Measurements from ENCODE around the gene NPPA.

NPPA gene

DNA sequence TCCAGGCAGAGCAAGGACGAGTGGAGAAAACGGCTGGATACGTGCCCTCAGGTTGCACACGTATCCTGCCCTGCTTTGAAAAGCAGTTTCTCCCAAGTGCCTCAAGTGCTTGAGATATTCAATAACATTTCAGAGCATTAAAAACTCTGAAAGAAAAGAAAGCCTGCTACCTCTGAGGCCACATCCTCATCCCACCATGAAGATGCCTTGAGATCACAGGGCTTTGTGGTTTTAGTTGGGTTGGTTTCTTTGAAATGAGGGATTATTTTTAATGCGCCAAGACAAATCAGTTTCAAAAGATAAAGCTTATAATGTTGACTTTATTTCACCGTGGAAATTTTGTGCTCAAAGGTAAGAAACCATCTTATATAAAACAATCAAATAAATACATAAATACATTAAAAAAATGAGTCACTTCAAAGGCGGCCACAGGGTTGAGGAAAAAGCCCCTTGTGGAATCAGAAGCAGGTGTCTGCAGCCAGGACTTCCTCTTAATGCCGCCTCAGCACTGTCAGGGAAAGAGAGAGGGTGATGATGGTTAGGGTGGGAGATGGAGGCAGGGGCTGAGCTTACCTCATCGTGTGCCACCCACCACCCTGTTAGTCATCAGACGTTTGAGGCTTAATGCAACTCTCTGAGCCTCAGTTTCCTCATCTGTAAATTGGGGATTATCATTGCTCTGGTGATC is 9.7 kb upstream of the NPPA start:
- TF ChIP-seq, protein P1, sequence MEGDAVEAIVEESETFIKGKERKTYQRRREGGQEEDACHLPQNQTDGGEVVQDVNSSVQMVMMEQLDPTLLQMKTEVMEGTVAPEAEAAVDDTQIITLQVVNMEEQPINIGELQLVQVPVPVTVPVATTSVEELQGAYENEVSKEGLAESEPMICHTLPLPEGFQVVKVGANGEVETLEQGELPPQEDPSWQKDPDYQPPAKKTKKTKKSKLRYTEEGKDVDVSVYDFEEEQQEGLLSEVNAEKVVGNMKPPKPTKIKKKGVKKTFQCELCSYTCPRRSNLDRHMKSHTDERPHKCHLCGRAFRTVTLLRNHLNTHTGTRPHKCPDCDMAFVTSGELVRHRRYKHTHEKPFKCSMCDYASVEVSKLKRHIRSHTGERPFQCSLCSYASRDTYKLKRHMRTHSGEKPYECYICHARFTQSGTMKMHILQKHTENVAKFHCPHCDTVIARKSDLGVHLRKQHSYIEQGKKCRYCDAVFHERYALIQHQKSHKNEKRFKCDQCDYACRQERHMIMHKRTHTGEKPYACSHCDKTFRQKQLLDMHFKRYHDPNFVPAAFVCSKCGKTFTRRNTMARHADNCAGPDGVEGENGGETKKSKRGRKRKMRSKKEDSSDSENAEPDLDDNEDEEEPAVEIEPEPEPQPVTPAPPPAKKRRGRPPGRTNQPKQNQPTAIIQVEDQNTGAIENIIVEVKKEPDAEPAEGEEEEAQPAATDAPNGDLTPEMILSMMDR (conservative IDR thresholded peaks at IDR 0.05; ENCODE audit: control insufficient read depth, insufficient read depth, low read depth, low read length) = no peak
- H3K4me3 ChIP-seq (ENCODE audit: control insufficient read depth, low read depth, low read length) = no peak overlapping the region
- DNase-seq (ENCODE audit: low read depth) = no peak

DNA sequence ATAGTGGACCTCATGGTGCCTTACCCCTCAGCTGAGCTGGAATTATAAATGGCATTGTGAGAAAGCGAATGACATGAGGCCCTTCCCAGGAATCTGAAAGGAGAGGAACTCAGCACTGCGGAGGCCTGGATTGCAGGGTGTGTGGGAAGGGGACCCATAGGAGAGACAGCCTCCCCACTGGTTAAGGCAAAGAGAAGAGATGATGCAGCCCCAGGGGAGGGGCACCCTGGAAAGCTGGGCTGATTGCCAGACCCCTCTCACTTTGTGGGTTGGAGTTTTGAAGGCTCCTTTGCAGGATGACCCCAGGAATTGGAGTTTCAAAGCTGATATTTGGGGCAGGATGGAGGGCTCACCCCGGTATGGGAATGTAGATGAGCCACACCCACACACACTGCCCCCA is 9.1 kb upstream of the NPPA start:
- no peak for DNase-seq (ENCODE audit: low read depth)
- TF ChIP-seq, protein P1 (conservative IDR thresholded peaks at IDR 0.05; ENCODE audit: control insufficient read depth, insufficient read depth, low read depth, low read length) = no peak
- no peak overlapping the region for H3K4me3 ChIP-seq (ENCODE audit: control insufficient read depth, low read depth, low read length)

DNA sequence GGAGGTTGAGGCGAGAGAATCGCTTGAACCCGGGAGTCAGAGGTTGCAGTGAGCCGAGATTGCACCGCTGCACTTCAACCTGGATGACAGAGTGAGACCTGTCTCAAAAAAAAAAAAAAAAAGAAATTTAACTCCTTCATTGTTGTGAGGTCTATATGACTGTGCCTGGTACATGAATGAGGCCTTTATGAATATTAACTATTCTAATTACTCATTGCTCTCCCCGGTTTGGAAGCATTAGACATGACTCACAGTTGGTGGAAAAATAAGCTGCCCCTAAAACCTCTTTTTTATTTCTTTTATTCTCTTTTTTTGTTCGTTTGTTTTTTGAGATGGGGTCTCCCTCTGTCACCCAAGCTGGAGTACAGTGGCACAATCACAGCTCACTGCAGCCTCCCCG is 7.8 kb upstream of the NPPA start:
- H3K4me3 ChIP-seq (ENCODE audit: control insufficient read depth, low read depth, low read length) = no peak overlapping the region
- TF ChIP-seq, protein P1 (conservative IDR thresholded peaks at IDR 0.05; ENCODE audit: control insufficient read depth, insufficient read depth, low read depth, low read length) = no peak
- DNase-seq (ENCODE audit: low read depth) = no peak

DNA sequence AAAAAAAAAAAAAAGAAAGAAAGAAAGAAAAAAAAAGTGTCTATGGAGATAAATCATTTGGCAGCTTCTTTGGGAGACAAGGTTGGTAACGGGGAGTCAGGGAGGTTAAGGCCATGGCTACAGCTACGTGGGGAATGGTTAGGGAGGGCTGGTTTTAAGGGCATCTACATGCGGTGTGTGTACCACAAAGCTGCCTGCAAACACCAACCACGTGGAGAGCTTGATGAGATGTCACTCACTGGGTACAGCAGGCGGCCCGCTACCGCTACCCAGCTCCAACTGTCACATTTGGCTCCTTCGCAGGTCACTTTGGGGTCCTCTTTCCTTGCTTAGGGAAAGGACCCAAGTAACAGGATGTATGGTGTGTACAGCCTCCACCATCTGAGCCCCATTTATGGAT is 6.9 kb upstream of the NPPA start:
- no peak overlapping the region for H3K4me3 ChIP-seq (ENCODE audit: control insufficient read depth, low read depth, low read length)
- TF ChIP-seq, protein P1 (conservative IDR thresholded peaks at IDR 0.05; ENCODE audit: control insufficient read depth, insufficient read depth, low read depth, low read length) = no peak
- no peak for DNase-seq (ENCODE audit: low read depth)

DNA sequence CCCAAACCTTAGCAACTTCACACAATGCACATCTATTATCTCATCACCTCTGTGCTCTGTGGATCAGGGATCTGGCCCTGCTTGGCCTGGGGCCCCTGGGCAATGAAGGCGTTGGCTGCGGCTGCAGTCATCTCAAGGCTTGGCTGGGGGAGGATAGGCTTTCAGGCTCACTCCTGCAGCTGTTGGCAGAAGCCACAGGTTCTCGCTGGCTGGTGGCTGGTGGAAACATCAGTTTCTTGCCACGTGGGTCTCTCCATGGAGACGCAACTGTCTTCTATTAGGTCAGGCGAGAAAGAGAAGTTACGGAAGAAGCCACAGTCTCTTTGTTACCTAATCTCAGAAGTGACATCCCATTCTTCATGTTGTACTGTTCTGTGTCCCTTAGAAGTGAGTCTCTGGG is 3.6 kb upstream of the NPPA start:
- TF ChIP-seq, protein P1 (conservative IDR thresholded peaks at IDR 0.05; ENCODE audit: control insufficient read depth, insufficient read depth, low read depth, low read length) = no peak
- H3K4me3 ChIP-seq (ENCODE audit: control insufficient read depth, low read depth, low read length) = no peak overlapping the region
- DNase-seq (ENCODE audit: low read depth) = peak; percentile 18

DNA sequence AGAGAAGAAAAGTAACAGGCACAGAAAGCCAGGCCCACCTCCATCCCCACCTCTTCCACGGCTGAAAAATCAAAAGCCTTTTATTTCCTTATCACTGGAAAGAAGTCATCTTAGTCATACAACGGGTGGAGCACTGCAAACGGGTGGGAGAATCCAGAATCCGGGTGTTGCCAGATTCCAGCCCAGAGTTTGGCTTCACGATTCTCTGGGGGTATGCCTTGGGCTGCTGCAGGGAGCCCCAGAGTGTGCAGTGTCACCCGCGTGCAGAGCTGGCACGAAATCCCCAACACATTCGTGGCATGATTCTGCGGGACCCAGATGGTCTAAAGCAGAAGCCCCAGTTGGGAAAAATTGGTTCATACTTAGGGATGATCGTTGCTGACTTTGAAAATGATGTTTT is 2.6 kb upstream of the NPPA start:
- no peak for DNase-seq (ENCODE audit: low read depth)
- TF ChIP-seq, protein P1 (conservative IDR thresholded peaks at IDR 0.05; ENCODE audit: control insufficient read depth, insufficient read depth, low read depth, low read length) = no peak
- H3K4me3 ChIP-seq (ENCODE audit: control insufficient read depth, low read depth, low read length) = no peak overlapping the region

DNA sequence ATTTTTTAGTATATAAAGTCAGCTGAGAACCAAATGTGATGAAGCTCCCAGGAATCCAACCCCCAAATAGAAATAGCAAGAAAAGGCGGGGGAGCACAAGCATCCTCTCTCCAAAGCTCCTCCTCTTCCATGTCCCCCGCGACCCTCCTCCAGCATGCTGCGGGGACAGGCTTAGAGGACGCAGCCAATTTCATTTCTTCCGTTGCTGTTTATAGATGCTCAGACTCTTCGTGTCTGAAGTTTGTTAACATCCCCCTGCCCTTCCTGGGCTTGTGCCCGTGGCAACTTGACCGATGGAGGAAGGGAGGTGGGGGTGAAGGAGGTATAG is 754 bp upstream of the NPPA start:
- TF ChIP-seq, protein P1 (conservative IDR thresholded peaks at IDR 0.05; ENCODE audit: control insufficient read depth, insufficient read depth, low read depth, low read length) = no peak
- DNase-seq (ENCODE audit: low read depth) = no peak
- no peak overlapping the region for H3K4me3 ChIP-seq (ENCODE audit: control insufficient read depth, low read depth, low read length)

All from fibroblast of mammary gland (primary cell).